ENCODE measurements around the gene LRRC8D.

LRRC8D gene

DNA sequence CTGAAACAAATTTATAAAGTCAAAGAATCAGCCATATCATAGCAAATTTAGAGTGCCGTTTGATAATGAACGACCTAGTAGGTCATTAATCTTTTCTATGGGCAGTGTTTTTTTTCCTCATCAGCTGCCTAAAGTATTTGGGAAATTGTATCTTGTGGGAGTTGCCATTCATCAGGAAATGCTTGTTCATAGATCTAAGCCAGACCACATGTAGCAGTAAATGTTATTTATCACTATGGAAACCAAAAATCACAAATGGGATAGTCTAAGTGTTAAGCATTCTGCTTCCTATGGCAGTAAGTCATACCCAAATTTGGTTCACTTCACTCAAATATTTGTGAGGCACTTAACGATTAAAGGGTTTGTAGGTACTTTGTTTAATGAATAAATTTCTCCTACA lies 52.9 kb downstream of the LRRC8D start:
- DNase-seq (ENCODE audit: low read depth), result no peak
- TF ChIP-seq, protein P1, sequence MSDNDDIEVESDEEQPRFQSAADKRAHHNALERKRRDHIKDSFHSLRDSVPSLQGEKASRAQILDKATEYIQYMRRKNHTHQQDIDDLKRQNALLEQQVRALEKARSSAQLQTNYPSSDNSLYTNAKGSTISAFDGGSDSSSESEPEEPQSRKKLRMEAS (IDR thresholded peaks at IDR 0.05; ENCODE audit: low read depth, low read length), result no peak
- TF ChIP-seq, protein P2, sequence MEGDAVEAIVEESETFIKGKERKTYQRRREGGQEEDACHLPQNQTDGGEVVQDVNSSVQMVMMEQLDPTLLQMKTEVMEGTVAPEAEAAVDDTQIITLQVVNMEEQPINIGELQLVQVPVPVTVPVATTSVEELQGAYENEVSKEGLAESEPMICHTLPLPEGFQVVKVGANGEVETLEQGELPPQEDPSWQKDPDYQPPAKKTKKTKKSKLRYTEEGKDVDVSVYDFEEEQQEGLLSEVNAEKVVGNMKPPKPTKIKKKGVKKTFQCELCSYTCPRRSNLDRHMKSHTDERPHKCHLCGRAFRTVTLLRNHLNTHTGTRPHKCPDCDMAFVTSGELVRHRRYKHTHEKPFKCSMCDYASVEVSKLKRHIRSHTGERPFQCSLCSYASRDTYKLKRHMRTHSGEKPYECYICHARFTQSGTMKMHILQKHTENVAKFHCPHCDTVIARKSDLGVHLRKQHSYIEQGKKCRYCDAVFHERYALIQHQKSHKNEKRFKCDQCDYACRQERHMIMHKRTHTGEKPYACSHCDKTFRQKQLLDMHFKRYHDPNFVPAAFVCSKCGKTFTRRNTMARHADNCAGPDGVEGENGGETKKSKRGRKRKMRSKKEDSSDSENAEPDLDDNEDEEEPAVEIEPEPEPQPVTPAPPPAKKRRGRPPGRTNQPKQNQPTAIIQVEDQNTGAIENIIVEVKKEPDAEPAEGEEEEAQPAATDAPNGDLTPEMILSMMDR (IDR thresholded peaks at IDR 0.05; ENCODE audit: low read depth, low read length), result no peak
- TF ChIP-seq MYC (IDR thresholded peaks at IDR 0.05; ENCODE audit: low read depth, low read length) (no peak), POLR2A (IDR thresholded peaks at IDR 0.05; ENCODE audit: extremely low read depth, insufficient read length) (no peak)
- no peak overlapping the region for H3K4me3 ChIP-seq (ENCODE audit: low read depth, low read length)

DNA sequence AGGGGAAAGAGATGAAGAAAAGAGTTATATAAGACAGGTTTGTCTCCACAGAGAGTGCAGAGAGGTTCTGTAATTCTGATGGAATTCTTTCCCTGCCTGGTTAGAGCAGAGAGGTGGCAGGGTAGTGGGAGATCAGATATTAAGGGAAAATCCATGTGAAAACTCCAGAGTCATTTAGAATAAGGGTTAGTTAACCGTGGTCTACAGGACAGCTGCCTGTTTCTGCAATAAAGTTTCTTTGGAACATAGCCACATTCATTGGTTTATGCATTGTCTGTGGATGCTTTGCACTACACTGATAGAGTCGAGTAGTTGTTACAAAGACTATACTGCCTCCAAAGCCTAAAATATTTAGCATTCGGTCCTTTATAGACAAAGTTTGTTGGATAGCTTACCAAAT lies 55.6 kb downstream of the LRRC8D start:
- no peak for DNase-seq (ENCODE audit: low read depth)
- TF ChIP-seq, protein P1 (IDR thresholded peaks at IDR 0.05; ENCODE audit: low read depth, low read length), result no peak
- TF ChIP-seq, protein P2 (IDR thresholded peaks at IDR 0.05; ENCODE audit: low read depth, low read length), result no peak
- TF ChIP-seq POLR2A (IDR thresholded peaks at IDR 0.05; ENCODE audit: extremely low read depth, insufficient read length), result no peak
- no peak for TF ChIP-seq MYC (IDR thresholded peaks at IDR 0.05; ENCODE audit: low read depth, low read length)
- H3K4me3 ChIP-seq (ENCODE audit: low read depth, low read length), result no peak overlapping the region

DNA sequence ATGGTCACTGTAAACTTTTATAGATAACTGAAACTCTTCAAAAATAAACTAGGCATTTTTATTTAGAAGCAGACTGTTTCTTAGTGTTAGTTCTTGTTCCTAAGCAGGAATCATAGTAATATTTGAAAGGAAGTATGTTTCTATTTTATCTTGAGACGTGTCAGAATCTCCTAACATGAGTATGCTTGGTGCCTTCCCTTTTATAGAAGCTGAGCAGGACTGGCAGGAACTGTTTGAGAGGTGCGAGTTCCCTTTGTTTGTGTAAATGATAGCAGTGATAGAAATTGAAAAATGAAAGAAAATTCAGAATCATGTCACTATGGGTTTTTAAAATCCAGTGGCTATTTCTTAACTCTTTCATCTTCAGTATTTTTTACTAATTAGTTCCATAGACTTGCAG lies 56.9 kb downstream of the LRRC8D start:
- no peak for DNase-seq (ENCODE audit: low read depth)
- TF ChIP-seq, protein P2 (IDR thresholded peaks at IDR 0.05; ENCODE audit: low read depth, low read length), result no peak
- no peak for TF ChIP-seq POLR2A (IDR thresholded peaks at IDR 0.05; ENCODE audit: extremely low read depth, insufficient read length)
- TF ChIP-seq MYC (IDR thresholded peaks at IDR 0.05; ENCODE audit: low read depth, low read length), result no peak
- TF ChIP-seq, protein P1 (IDR thresholded peaks at IDR 0.05; ENCODE audit: low read depth, low read length), result no peak
- H3K4me3 ChIP-seq (ENCODE audit: low read depth, low read length), result no peak overlapping the region

DNA sequence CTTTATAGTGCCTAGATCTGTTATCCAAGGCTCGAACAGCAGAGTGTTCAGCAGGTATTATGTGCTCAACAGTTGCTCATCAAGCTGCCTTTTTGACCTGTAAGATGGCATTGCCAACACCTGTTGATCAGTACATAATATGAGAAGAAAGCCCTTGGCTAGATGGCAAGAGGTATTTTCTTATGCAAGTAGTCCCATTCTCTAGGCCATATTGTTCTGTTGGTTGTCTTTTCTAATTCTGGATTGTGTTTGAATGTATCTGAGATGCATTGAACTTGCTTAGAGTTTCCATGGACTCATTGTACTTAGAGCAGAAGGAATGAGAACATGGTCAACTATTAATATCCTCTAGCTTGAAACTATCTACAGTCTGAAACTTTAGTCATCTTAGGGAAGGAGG lies 57.4 kb downstream of the LRRC8D start:
- no peak for DNase-seq (ENCODE audit: low read depth)
- TF ChIP-seq, protein P1 (IDR thresholded peaks at IDR 0.05; ENCODE audit: low read depth, low read length), result no peak
- TF ChIP-seq POLR2A (IDR thresholded peaks at IDR 0.05; ENCODE audit: extremely low read depth, insufficient read length), result no peak
- TF ChIP-seq, protein P2 (IDR thresholded peaks at IDR 0.05; ENCODE audit: low read depth, low read length), result no peak
- no peak for TF ChIP-seq MYC (IDR thresholded peaks at IDR 0.05; ENCODE audit: low read depth, low read length)
- no peak overlapping the region for H3K4me3 ChIP-seq (ENCODE audit: low read depth, low read length)

DNA sequence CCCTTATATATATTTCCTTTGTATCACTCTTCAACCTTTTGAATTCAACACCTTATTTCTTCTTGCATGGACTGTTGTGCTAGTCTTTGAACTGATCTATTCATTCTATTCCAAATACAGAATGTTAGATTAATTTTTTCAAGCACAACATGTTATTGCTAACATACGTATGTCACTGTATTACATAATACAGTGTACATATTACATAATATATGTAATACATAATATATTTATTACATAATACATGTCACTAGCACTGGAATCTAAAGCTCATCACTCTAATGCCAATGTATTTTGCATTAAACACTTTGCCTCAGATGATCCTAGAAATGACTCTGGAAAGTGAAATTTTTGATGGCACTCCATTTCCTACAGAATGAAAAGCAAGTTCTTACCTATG lies 59.8 kb downstream of the LRRC8D start:
- no peak for TF ChIP-seq POLR2A (IDR thresholded peaks at IDR 0.05; ENCODE audit: extremely low read depth, insufficient read length)
- TF ChIP-seq, protein P2 (IDR thresholded peaks at IDR 0.05; ENCODE audit: low read depth, low read length), result no peak
- TF ChIP-seq, protein P1 (IDR thresholded peaks at IDR 0.05; ENCODE audit: low read depth, low read length), result no peak
- TF ChIP-seq MYC (IDR thresholded peaks at IDR 0.05; ENCODE audit: low read depth, low read length), result no peak
- no peak for DNase-seq (ENCODE audit: low read depth)
- no peak overlapping the region for H3K4me3 ChIP-seq (ENCODE audit: low read depth, low read length)
